GM18861 (cell line): ENCODE data around the gene NEK10.

Experiments used
- ATAC-seq: cut with Tn5 transposase; IDR thresholded peaks from one replicate; pipeline ENCODE4 v1.9.1; 2021; ENCODE audit not compliant: unreplicated experiment

Gene NEK10

DNA sequence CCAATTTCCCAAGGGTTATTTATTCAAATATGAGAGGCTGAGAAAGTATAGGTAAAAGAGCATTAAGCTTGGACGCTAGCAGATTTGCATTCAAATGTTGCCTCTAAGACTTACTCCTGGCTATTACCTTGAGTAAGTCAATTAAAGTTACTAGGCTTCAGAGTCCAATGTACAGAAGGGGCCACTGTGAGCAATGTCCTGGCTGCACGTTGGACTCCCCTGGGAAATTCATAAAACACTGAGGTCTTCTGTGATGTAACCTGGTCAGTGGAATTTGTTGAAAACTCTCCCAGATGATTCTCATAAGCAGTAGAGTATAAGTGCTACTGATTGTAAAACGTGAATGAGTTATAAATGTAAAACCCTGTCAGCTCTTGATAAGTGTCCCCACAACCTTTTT, 295.3 kb downstream of the NEK10 start:
- no peak for ATAC-seq

DNA sequence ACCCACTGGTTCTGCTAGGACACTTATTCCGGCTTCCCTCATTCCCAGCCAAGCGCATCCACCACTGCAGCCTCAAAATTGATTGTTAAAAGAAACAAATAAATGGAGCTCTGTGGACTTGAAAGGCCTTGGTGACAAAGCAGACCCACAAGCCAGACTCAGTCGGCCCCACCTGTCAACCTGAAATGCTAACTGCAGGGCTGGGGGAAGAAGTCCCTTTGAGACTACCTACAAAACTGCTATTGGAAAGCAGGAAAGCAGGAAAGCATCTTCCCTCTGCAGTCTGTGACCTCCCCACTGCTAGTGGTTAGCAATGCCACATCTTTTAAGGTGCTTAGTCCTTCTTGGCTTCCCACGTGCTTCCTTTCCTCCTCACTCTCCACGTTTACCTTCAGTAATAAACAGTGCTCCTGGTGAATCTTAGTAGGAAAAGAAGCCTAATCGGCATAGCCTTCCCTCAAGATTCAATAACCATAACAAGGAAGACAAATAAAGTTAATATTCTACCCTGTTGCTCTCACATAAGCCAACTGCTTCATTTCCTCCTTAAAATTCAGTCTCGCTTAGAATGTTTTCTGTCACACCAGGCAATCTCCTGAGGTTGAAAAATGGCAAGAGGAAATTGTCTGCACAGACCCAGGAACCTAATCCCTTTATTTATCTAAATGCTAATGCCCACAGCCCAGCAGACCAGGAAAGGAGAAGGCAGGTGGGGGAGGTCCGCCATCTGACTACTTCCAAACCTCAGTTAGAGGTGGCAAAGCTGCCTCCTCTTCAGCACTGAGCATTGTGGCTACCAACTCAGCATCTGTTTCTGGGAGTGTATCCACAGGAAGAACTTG, 296.2 kb downstream of the NEK10 start:
- ATAC-seq: no peak

DNA sequence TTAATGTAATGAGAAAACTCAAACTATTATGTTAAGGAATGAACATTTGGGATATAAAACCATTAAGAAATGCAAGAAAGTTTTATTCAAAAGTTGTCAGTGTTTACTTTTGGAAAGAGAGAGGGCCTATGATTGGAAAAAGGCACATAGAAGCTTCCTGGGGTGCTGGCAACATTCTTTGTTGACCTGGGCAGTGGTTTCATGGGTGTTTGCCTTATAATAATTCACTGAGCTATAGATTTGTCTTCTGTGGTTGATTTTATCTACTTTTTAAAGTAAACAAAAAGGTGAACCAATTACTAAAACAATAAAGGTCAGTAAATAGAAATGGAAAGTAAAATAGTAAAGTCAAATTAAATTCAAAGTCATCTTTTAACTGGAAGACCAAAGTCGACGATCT, 308.8 kb downstream of the NEK10 start:
- ATAC-seq: no peak
